Keratinocyte (primary cell): Measurements from ENCODE around the gene ARHGEF3.

ENCODE experiments used
- CTCF ChIP-seq, 3 experiments: IDR thresholded peaks in 1 of 3; conservative IDR thresholded peaks in 1 of 3; optimal IDR thresholded peaks in 1 of 3; 2 replicates in 2 of 3; 3 replicates in 1 of 3; pipeline versions ENCODE3 to v1.5.1; 2011; ENCODE audit warnings: low read length in 3 of 3, mild to moderate bottlenecking in 3 of 3, moderate library complexity in 2 of 3, control low read depth in 1 of 3, inconsistent platforms in 1 of 3; ENCODE audit not compliant: insufficient read depth in 2 of 3; ENCODE audit errors: extremely low read depth in 1 of 3
- EZH2 ChIP-seq: IDR thresholded peaks from one replicate; pipeline ENCODE4 v1.6.1; 2012; ENCODE audit warnings: inconsistent platforms, mild to moderate bottlenecking, low read length, moderate library complexity

GRCh38 chr3:56751056-56751707 is 50.6 kb downstream of the ARHGEF3 start:
- no peak for TF ChIP-seq EZH2
- TF ChIP-seq CTCF (optimal IDR thresholded peaks at IDR 0.05 in 1 of 3, IDR thresholded peaks at IDR 0.05 in 1 of 3, conservative IDR thresholded peaks at IDR 0.05 in 1 of 3; ENCODE audit: extremely low read depth in 1 of 3, insufficient read depth in 2 of 3, low read length in 3 of 3), result no peak
